K562 (cell line): ENCODE data around the gene C10orf90. TPM values are rescaled to one million over a fixed set of nuclear protein-coding genes. Genes with fewer than 3 reads are reported as not detected.

Experiments used
- ATAC-seq: fragments of 200-7000 bp; cut with Tn5 transposase; 3 replicates; pipeline ENCODE4 v1.9.1; 2020; ENCODE audit warnings: moderate library complexity
- BruUV-seq: library from RNA; stranded (reverse); fragments of 400-500 nt; replicated peaks from 2 replicates; lab custom pipeline; 2021; lab: Mats Ljungman, UMichigan
- CTCF ChIA-PET: fragments of 300-600 bp; formaldehyde crosslinking; extraction: SDS; loops from one replicate; lab custom pipeline; 2021; ENCODE audit warnings: low intra/inter-chr PET ratio; lab: Yijun Ruan, JAX
- POLR2A ChIA-PET: fragments of 300-600, 350-650 bp; sonication (Branson Sonifier 250); formaldehyde crosslinking; extraction: SDS; loops from one replicate; lab custom pipeline; 2021; ENCODE audit warnings: antibody characterized with exemption, inconsistent platforms; lab: Yijun Ruan, JAX
- DNase-seq, 4 experiments: peaks; one replicate each; pipeline versions ENCODE4 v3.0.0 to v3.0.0-alpha.2; 2011 to 2018; ENCODE audit warnings: low spot score in 3 of 4, mixed read lengths in 3 of 4; ENCODE audit errors: extremely low read depth in 1 of 4
- FAIRE-seq: peaks from 2 replicates; lab custom pipeline; 2011; peaks lifted over from hg19 to GRCh38; lab: Jason Lieb, UNC
- H2AFZ ChIP-seq: 2 replicates; pipeline ENCODE4 v1.6.0; 2011; ENCODE audit warnings: low read depth, low read length, control low read depth, inconsistent platforms
- H3K27ac ChIP-seq: fragments of 200-600 bp; 3 replicates; pipeline ENCODE4 v1.8.0; 2011; ENCODE audit warnings: low read depth, mild to moderate bottlenecking, control low read depth, inconsistent platforms, low read length, moderate library complexity, mixed read lengths; ENCODE audit errors: extremely low read depth
- H3K27me3 ChIP-seq, 2 experiments: fragments of 300-600 bp in 1 of 2; 2 replicates in 1 of 2; 3 replicates in 1 of 2; pipeline versions ENCODE4 v1.6.0 to v1.8.0; 2011; ENCODE audit warnings: inconsistent platforms in 2 of 2, low read length in 2 of 2, mild to moderate bottlenecking in 1 of 2, mixed read lengths in 1 of 2, moderate library complexity in 1 of 2; ENCODE audit not compliant: control insufficient read depth in 2 of 2, insufficient read depth in 2 of 2
- H3K36me3 ChIP-seq: fragments of 300-600 bp; 3 replicates; pipeline ENCODE4 v1.8.0; 2011; ENCODE audit warnings: mild to moderate bottlenecking, low read length, inconsistent platforms; ENCODE audit not compliant: control insufficient read depth, insufficient read depth
- H3K4me1 ChIP-seq, 2 experiments: fragments of 200-600 bp in 1 of 2; replicated peaks in 1 of 2; 2 replicates in 1 of 2; 3 replicates in 1 of 2; pipeline versions ENCODE4 v1.5.1 to v1.8.0; 2011; ENCODE audit warnings: inconsistent platforms in 2 of 2, low read length in 2 of 2, mild to moderate bottlenecking in 1 of 2, mixed read lengths in 1 of 2, moderate library complexity in 1 of 2; ENCODE audit not compliant: control insufficient read depth in 2 of 2, insufficient read depth in 2 of 2
- H3K4me2 ChIP-seq: 2 replicates; pipeline ENCODE4 v1.6.1; 2011; ENCODE audit warnings: low read length, control low read depth, inconsistent platforms, mixed read lengths; ENCODE audit not compliant: insufficient read depth
- H3K4me3 ChIP-seq: fragments of 200-600 bp; sonication (generic), shearing (Covaris generic); 2 replicates; pipeline ENCODE4 v1.5.1; 2016; ENCODE audit warnings: control low read depth, inconsistent platforms
- H3K79me2 ChIP-seq: fragments of 200-600 bp; 3 replicates; pipeline ENCODE4 v1.8.0; 2011; ENCODE audit warnings: low read length, inconsistent platforms; ENCODE audit not compliant: control insufficient read depth, insufficient read depth
- H3K9ac ChIP-seq, 2 experiments: 2 replicates each; pipeline versions ENCODE4 v1.6.0 to v1.6.1; 2011; ENCODE audit warnings: low read depth in 2 of 2, low read length in 2 of 2, control low read depth in 1 of 2, inconsistent platforms in 1 of 2, mild to moderate bottlenecking in 1 of 2, mixed read lengths in 1 of 2; ENCODE audit not compliant: insufficient read depth in 1 of 2
- H3K9me1 ChIP-seq: one replicate; pipeline ENCODE4 v1.6.0; 2011; ENCODE audit warnings: inconsistent platforms, mild to moderate bottlenecking, low read length, moderate library complexity; ENCODE audit not compliant: control insufficient read depth, insufficient read depth
- H3K9me3 ChIP-seq: replicated peaks from 2 replicates; pipeline ENCODE4 v1.5.1; 2011; ENCODE audit warnings: low read depth, low read length, inconsistent platforms; ENCODE audit not compliant: control insufficient read depth, insufficient read depth
- H4K20me1 ChIP-seq: replicated peaks from 2 replicates; pipeline ENCODE4 v1.6.1; 2011; ENCODE audit warnings: low read length, inconsistent platforms, mixed read lengths; ENCODE audit not compliant: control insufficient read depth, insufficient read depth
- BMI1 ChIP-seq: fragments of 150-350 bp; IDR thresholded peaks from 2 replicates; pipeline ENCODE4 v1.6.1; 2014; ENCODE audit warnings: low read length
- CXXC5 ChIP-seq: fragments of 250-450 bp; sonication (Bioruptor Pico); IDR thresholded peaks from 2 replicates; pipeline ENCODE4 v1.8.0; 2022; ENCODE audit warnings: inconsistent platforms, mild to moderate bottlenecking, moderate library complexity
- ELF2 ChIP-seq: fragments of 250-450 bp; sonication (Bioruptor Pico); IDR thresholded peaks from 2 replicates; pipeline ENCODE4 v1.5.0; 2021; ENCODE audit warnings: mild to moderate bottlenecking
- NFE2 ChIP-seq: IDR thresholded peaks from 2 replicates; pipeline ENCODE4 v1.6.1; 2014; ENCODE audit warnings: antibody characterized with exemption, low read depth
- NR3C1 ChIP-seq: sonication (generic); formaldehyde crosslinking; IDR thresholded peaks from 2 replicates; pipeline ENCODE4 v1.8.1; 2022; ENCODE audit warnings: missing genetic modification reagents
- PPARD ChIP-seq: fragments of 250-450 bp; sonication (Bioruptor Pico); IDR thresholded peaks from 2 replicates; pipeline ENCODE4 v1.8.0; 2022; ENCODE audit warnings: inconsistent platforms, mild to moderate bottlenecking, moderate library complexity
- PRDM10 ChIP-seq: fragments of 450-650 bp; IDR thresholded peaks from 2 replicates; pipeline ENCODE4 v1.6.1; 2018; ENCODE audit not compliant: partially characterized antibody
- PURB ChIP-seq: sonication (generic); formaldehyde crosslinking; IDR thresholded peaks from 2 replicates; pipeline ENCODE4 v1.9.0; 2021; ENCODE audit warnings: low read depth, mild to moderate bottlenecking, missing genetic modification reagents
- SETDB1 ChIP-seq: IDR thresholded peaks from one replicate; pipeline ENCODE4 v1.6.1; 2012; ENCODE audit warnings: low read length, control low read depth, inconsistent platforms
- SLC30A9 ChIP-seq: fragments of 250-450 bp; sonication (Bioruptor Pico); IDR thresholded peaks from 2 replicates; pipeline ENCODE4 v1.8.0; 2022; ENCODE audit warnings: mild to moderate bottlenecking, moderate library complexity
- ZNF274 ChIP-seq: IDR thresholded peaks from 2 replicates; pipeline ENCODE4 v1.6.1; 2011; ENCODE audit warnings: low read depth, mild to moderate bottlenecking, low read length, moderate library complexity, borderline replicate concordance
- ZNF407 ChIP-seq: fragments of 450-650 bp; IDR thresholded peaks from 2 replicates; pipeline ENCODE4 v1.6.1; 2016; ENCODE audit warnings: low read depth
- WGBS: fragments of 100-300 bp; shearing (Covaris generic); methylation state at CpG from one replicate; pipeline ENCODE4 v1.1.6; 2016; ENCODE audit warnings: low coverage, mixed read lengths; ENCODE audit not compliant: insufficient coverage; ENCODE audit errors: missing lambda C conversion rate; 5-methylcytosine and 5-hydroxymethylcytosine counted together
- in situ Hi-C: fragments of 300-500 bp; cut with MboI; formaldehyde crosslinking; loops from 4 replicates; pipeline ENCODE4 v1.15.0; 2018; ENCODE audit warnings: inconsistent platforms, mixed read lengths
- intact Hi-C: fragments of 100-400 bp; cut with micrococcal nuclease; formaldehyde crosslinking; loops from 2 replicates; pipeline ENCODE4 v1.14.2; 2022
- polyA plus RNA-seq, 8 experiments: library from polyadenylated mRNA; depleted of rRNA in 4 of 8; stranded (reverse) in 5 of 8; unstranded in 3 of 8; fragments of >200 nt; fragmentation: Nextera tagmentation in 2 of 8; fragmentation: Illumina TruSeq in 1 of 8; extraction: Ambion mirVana in 2 of 8; extraction: Trizol in 1 of 8; gene quantifications; 2 replicates each; pipeline versions ENCODE4 v1.2.1 to v1.2.3, GENCODE V29; 2011 to 2014; ENCODE audit warnings: inconsistent platforms in 1 of 8, missing spikeins in 1 of 8
- total RNA-seq, 7 experiments: library from RNA; depleted of rRNA in 6 of 7; stranded (reverse); fragments of >200 nt in 6 of 7; fragmentation: Illumina TruSeq in 2 of 7; extraction: Trizol in 2 of 7; gene quantifications; 2 replicates each; pipeline versions ENCODE4 v1.2.1 to v1.2.3, GENCODE V29; 2011 to 2021; ENCODE audit warnings: low replicate concordance in 1 of 7

The C10orf90 gene
- total and polyA plus RNA-seq, 9 of the 15 experiments (the other 6 are each of a cell fraction or from before 2014, with no cell fraction given): not detected

- Histone ChIP-seq H3K79me2 (no peaks in the 10 kb centered on the region), H3K27ac (no peak overlapping the region), H3K4me1 (no peaks in the 10 kb centered on the region), H3K9me3 (no peaks in the 10 kb centered on the region), H3K4me3 (no peak overlapping the region), H4K20me1 (no peaks in the 10 kb centered on the region), H3K36me3 (no peaks in the 10 kb centered on the region), H3K9me1 (no peaks in the 10 kb centered on the region), H3K9ac (no peak overlapping the region), H3K27me3 (no peaks in the 10 kb centered on the region), H2AFZ (no peak overlapping the region), H3K4me2 (no peak overlapping the region)
- no peak for DNase-seq
- ChIA-PET POLR2A (no interaction called here), CTCF (no interaction called here)
- no TSS peak for BruUV-seq
- WGBS: 0% methylated on average over 3 of the region's 3 CpGs
- intact Hi-C loops: no loop called here
- no peak for FAIRE-seq
- TF ChIP-seq PRDM10 (no peak), ELF2 (CRISPR knock-in tag) (no peak), PPARD (CRISPR knock-in tag) (no peak), NFE2 (no peak), BMI1 (no peak), ZNF407 (no peak), SLC30A9 (CRISPR knock-in tag) (no peak), ZNF274 (no peak), PURB (CRISPR knock-in tag) (no peak), SETDB1 (no peak), NR3C1 (CRISPR knock-in tag) (no peak), CXXC5 (no peak)
- in situ Hi-C loops: no loop called here
- ATAC-seq: no peak
These were observed 52.8 kb downstream of the C10orf90 start for GRCh38 chr10:126617733-126618132.
